GM18511 (cell line): Measurements from ENCODE around the gene ZNF211.

Experiments used
- ATAC-seq: cut with Tn5 transposase; IDR thresholded peaks from one replicate; pipeline ENCODE4 v1.9.1; 2021; ENCODE audit warnings: mild to moderate bottlenecking, moderate library complexity; ENCODE audit not compliant: unreplicated experiment

The ZNF211 gene

GRCh38 chr19:57653689-57654088 is 20.7 kb downstream of the ZNF211 start:
- no peak for ATAC-seq

- no peak for ATAC-seq
These were observed 22.5 kb downstream of the ZNF211 start for GRCh38 chr19:57655443-57655842.

- ATAC-seq = no peak
These were observed 23.4 kb downstream of the ZNF211 start for GRCh38 chr19:57656346-57656745.

GRCh38 chr19:57664269-57665127 is 31.5 kb downstream of the ZNF211 start:
- no peak for ATAC-seq

GRCh38 chr19:57665261-57665806 is 32.4 kb downstream of the ZNF211 start:
- no peak for ATAC-seq

GRCh38 chr19:57667228-57667627 is 34.3 kb downstream of the ZNF211 start:
- ATAC-seq = no peak

GRCh38 chr19:57668635-57669034 is 35.7 kb downstream of the ZNF211 start, which contains the start of gene ZSCAN4:
Gene ZSCAN4 (plus strand): TSS chr19:57668935. CDS start chr19:57676146, 7,211 bp downstream.
- no peak for ATAC-seq

- ATAC-seq = no peak
These were observed 38.3 kb downstream of the ZNF211 start for GRCh38 chr19:57671124-57671895.

GRCh38 chr19:57672466-57672865 is 39.5 kb downstream of the ZNF211 start:
- no peak for ATAC-seq

GRCh38 chr19:57675881-57676280 is 42.9 kb downstream of the ZNF211 start:
- no peak for ATAC-seq

- no peak for ATAC-seq
These were observed 49.3 kb downstream of the ZNF211 start for GRCh38 chr19:57682226-57682766.

- no peak for ATAC-seq
These were observed 53.8 kb downstream of the ZNF211 start for GRCh38 chr19:57686727-57687126.

GRCh38 chr19:57687363-57688010 is 54.5 kb downstream of the ZNF211 start:
- ATAC-seq = no peak

- no peak for ATAC-seq
These were observed 55.2 kb downstream of the ZNF211 start for GRCh38 chr19:57688011-57688763.

GRCh38 chr19:57689750-57690149 is 56.8 kb downstream of the ZNF211 start:
- ATAC-seq = no peak
